Measurements from ENCODE around the gene ANGPT4. TPM values are rescaled to one million over a fixed set of nuclear protein-coding genes. Genes with fewer than 3 reads are reported as not detected.
"Not testable (repeated sequence)": the region's sequence is repeated elsewhere in the genome, so short reads cannot be mapped to it uniquely, and the experiment has no call there.

Gene ANGPT4
- total RNA-seq, 2 experiments from 2014 or later: not detected

DNA sequence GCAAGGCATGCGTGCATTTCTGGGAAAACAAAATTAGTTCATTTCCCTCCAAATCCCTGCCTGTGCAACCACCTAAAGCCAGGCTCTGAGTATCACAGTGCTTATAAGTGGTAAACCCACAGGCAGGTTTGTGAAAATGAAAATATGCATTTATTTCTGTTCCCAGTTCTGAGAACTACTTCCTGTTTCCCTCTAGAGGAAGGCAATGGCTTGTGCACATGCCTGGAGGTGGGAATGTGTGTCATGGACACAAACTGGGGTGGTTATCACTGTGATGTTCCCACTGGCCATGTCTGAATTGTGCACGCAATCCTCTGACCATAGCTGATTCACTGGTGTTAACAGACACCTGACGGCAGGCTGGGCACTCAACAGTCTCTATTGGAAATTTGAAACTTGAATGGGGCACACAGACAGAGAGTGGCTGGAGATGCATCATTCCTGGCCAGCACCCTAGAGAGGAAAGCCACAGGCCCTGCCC lies 56.3 kb downstream of the ANGPT4 start:
- Mint-ChIP-seq H3K9me3 (ENCODE audit: insufficient read depth) (no peaks in the 10 kb centered on the region), H3K27me3 (ENCODE audit: low read depth) (no peaks in the 10 kb centered on the region), H3K27ac (peak overlapping the region; percentile 76), H3K4me1 (ENCODE audit: low read depth) (peaks cover 74% of the 10 kb centered on the region), H3K36me3 (ENCODE audit: low read depth) (peaks cover 14% of the 10 kb centered on the region), H3K4me3 (no peak overlapping the region)
- no peak for DNase-seq
- ChIA-PET CTCF (interaction anchor here (1.0 to 1.5 kb wide), 5 partner anchors 13 to 116 kb away, joined by 3 to 5 read pairs (median 3); partner anchors contain the start of gene FAM110A), POLR2A (interaction anchor here (1.0 to 1.6 kb wide), 2 partner anchors 13 to 28 kb away, joined by 3 to 6 read pairs; no protein-coding TSS in a partner anchor)
- ATAC-seq: peak; percentile 11

DNA sequence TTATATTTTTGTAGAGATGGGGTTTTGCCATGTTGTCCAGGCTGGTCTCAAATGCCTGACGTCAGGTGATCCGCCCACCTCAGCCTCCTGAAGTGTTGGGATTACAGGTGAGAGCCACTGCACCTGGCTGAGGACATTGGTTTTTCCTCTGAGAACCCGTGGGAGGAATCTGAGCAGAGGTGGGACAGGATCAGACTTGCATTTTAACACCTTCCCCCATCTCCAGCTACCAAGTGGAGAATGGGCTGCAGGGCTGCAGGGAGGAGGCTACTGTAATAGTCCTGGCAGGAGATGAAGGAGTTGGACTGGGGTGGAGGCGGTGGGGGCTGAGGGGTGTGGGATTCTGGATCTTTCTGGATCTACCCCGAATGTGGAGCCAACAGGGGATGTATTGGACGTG lies 58.1 kb downstream of the ANGPT4 start:
- ATAC-seq (no peak), DNase-seq (no peak)
- Mint-ChIP-seq H3K9me3 (ENCODE audit: insufficient read depth) (no peaks in the 10 kb centered on the region), H3K27ac (peak overlapping the region; percentile 76), H3K27me3 (ENCODE audit: low read depth) (no peaks in the 10 kb centered on the region), H3K4me3 (no peak overlapping the region), H3K36me3 (ENCODE audit: low read depth) (peaks cover 22% of the 10 kb centered on the region), H3K4me1 (ENCODE audit: low read depth) (peaks cover 81% of the 10 kb centered on the region)
- ChIA-PET POLR2A (no interaction called here), CTCF (interaction anchor here (0.8 to 1.3 kb wide), 2 partner anchors 98 to 99 kb away, joined by 3 to 4 read pairs; no protein-coding TSS in a partner anchor)

DNA sequence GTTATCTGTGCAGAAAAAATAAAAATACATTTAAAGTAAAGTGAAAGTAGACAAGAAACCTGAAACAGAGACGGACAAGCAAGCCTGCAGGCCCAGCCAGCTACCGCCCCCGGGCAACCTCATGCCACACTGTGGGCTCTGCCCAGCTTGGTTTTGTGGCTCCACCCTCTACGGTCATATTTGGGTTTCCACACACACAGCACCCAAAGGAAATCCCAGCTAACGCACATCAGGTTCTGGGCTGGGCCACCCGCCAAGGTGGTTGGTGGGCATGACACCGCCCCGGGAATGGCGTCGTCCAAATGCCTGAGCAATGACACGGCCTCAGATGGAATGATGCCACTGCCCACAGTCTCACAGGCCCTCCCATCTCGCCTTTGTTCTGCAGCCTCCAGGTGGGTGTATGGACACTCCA lies 59.8 kb downstream of the ANGPT4 start:
- Mint-ChIP-seq H3K36me3 (ENCODE audit: low read depth) (peaks cover 30% of the 10 kb centered on the region), H3K9me3 (ENCODE audit: insufficient read depth) (no peaks in the 10 kb centered on the region), H3K4me3 (peak overlapping the region; percentile 7), H3K4me1 (ENCODE audit: low read depth) (peaks cover 91% of the 10 kb centered on the region), H3K27me3 (ENCODE audit: low read depth) (no peaks in the 10 kb centered on the region), H3K27ac (peak overlapping the region; percentile 83)
- DNase-seq (peak; percentile 62), ATAC-seq (peak; percentile 71)
- CTCF ChIA-PET: interaction anchor here (0.9 to 1.5 kb wide), 3 partner anchors 8 to 100 kb away, joined by 4 to 6 read pairs (median 4); no protein-coding TSS in a partner anchor
- POLR2A ChIA-PET: interaction anchor here (0.7 kb wide), 1 partner anchor 9 kb away, joined by 4 read pairs; no protein-coding TSS in a partner anchor

- Mint-ChIP-seq H3K27me3 (ENCODE audit: low read depth) (no peaks in the 10 kb centered on the region), H3K4me1 (ENCODE audit: low read depth) (peaks cover 94% of the 10 kb centered on the region), H3K4me3 (no peak overlapping the region), H3K9me3 (ENCODE audit: insufficient read depth) (no peaks in the 10 kb centered on the region), H3K27ac (peak overlapping the region; percentile 83), H3K36me3 (ENCODE audit: low read depth) (peaks cover 35% of the 10 kb centered on the region)
- POLR2A ChIA-PET: interaction anchor here (0.7 kb wide), 1 partner anchor 9 kb away, joined by 4 read pairs; no protein-coding TSS in a partner anchor
- ATAC-seq (peak; percentile 34), DNase-seq (no peak)
- CTCF ChIA-PET: interaction anchor here (0.7 to 1.5 kb wide), 5 partner anchors 8 to 101 kb away, joined by 3 to 6 read pairs (median 4); no protein-coding TSS in a partner anchor
These were observed 60.4 kb downstream of the ANGPT4 start for GRCh38 chr20:855466-856360.

GRCh38 chr20:854601-855000 lies 61.5 kb downstream of the ANGPT4 start:
- Mint-ChIP-seq H3K27ac (peak overlapping the region; percentile 72), H3K36me3 (ENCODE audit: low read depth) (peaks cover 44% of the 10 kb centered on the region), H3K4me3 (no peak overlapping the region), H3K9me3 (ENCODE audit: insufficient read depth) (no peaks in the 10 kb centered on the region), H3K4me1 (ENCODE audit: low read depth) (peaks cover 91% of the 10 kb centered on the region), H3K27me3 (ENCODE audit: low read depth) (no peaks in the 10 kb centered on the region)
- no peak for DNase-seq
- ATAC-seq: no peak
- POLR2A ChIA-PET: interaction anchor here (1.6 kb wide), 1 partner anchor 21 kb away, joined by 4 read pairs; the partner anchor contains the start of gene FAM110A
- CTCF ChIA-PET: interaction anchor here (0.7 to 1.5 kb wide), 3 partner anchors 7 to 101 kb away, joined by 3 read pairs; no protein-coding TSS in a partner anchor

GRCh38 chr20:853406-853996 lies 62.6 kb downstream of the ANGPT4 start:
- no peaks in the 10 kb centered on the region for H3K27me3 Mint-ChIP-seq (ENCODE audit: low read depth)
- H3K4me3 Mint-ChIP-seq: no peak overlapping the region
- H3K36me3 Mint-ChIP-seq (ENCODE audit: low read depth): peaks cover 49% of the 10 kb centered on the region
- H3K9me3 Mint-ChIP-seq (ENCODE audit: insufficient read depth): no peaks in the 10 kb centered on the region
- peak overlapping the region; percentile 65 for H3K27ac Mint-ChIP-seq
- ATAC-seq: no peak
- POLR2A ChIA-PET: interaction anchor here (1.1 to 1.6 kb wide), 2 partner anchors 14 to 20 kb away, joined by 3 to 4 read pairs; partner anchors contain the start of gene FAM110A
- peaks cover 82% of the 10 kb centered on the region for H3K4me1 Mint-ChIP-seq (ENCODE audit: low read depth)
- CTCF ChIA-PET: interaction anchor here (1.4 to 1.5 kb wide), 2 partner anchors 15 to 35 kb away, joined by 3 read pairs; no protein-coding TSS in a partner anchor
- no peak for DNase-seq

- ChIA-PET POLR2A (interaction anchor here (6.0 kb wide), 1 partner anchor 16 kb away, joined by 46 read pairs; the partner anchor contains the start of gene FAM110A), CTCF (interaction anchor here (1.5 to 1.8 kb wide), 2 partner anchors 8 to 16 kb away, joined by 6 to 7 read pairs; no protein-coding TSS in a partner anchor)
- not testable (repeated sequence) for ATAC-seq; H3K27me3 Mint-ChIP-seq (ENCODE audit: low read depth); H3K27ac Mint-ChIP-seq; H3K9me3 Mint-ChIP-seq (ENCODE audit: insufficient read depth); DNase-seq; H3K4me3 Mint-ChIP-seq
- Mint-ChIP-seq H3K36me3 (ENCODE audit: low read depth) (peaks cover 63% of the 10 kb centered on the region), H3K4me1 (ENCODE audit: low read depth) (peaks cover 64% of the 10 kb centered on the region)
These were observed 67.4 kb downstream of the ANGPT4 start for GRCh38 chr20:848731-849130.

DNA sequence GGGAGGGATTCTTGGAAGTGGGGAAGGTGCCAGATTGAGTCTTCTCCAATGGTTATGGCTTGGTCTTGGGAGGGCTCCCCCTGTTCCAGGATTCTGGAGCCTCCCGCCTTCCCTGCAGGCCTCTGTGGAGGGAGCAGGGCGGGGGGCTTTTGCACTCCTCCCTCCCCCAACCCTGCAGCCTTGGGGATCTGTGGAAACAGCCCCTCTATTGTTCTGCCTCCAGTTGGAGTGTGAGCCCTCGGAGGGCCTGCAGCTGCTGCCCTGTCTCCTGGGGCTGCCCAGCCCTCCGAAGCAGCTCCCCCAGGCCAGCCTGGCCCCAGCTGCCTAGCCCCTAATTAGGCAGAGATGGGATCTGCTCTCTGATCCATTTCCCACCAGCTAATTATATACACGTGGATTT lies 67.9 kb downstream of the ANGPT4 start:
- H3K27ac Mint-ChIP-seq: peak overlapping the region; percentile 91
- peaks cover 61% of the 10 kb centered on the region for H3K4me1 Mint-ChIP-seq (ENCODE audit: low read depth)
- H3K4me3 Mint-ChIP-seq: no peak overlapping the region
- CTCF ChIA-PET: interaction anchor here (1.8 to 2.0 kb wide), 2 partner anchors 8 to 107 kb away, joined by 6 to 7 read pairs; no protein-coding TSS in a partner anchor
- ATAC-seq (no peak), DNase-seq (no peak)
- peaks cover 59% of the 10 kb centered on the region for H3K36me3 Mint-ChIP-seq (ENCODE audit: low read depth)
- H3K9me3 Mint-ChIP-seq (ENCODE audit: insufficient read depth): no peaks in the 10 kb centered on the region
- POLR2A ChIA-PET: interaction anchor here (6.0 kb wide), 1 partner anchor 15 kb away, joined by 46 read pairs; the partner anchor contains the start of gene FAM110A
- H3K27me3 Mint-ChIP-seq (ENCODE audit: low read depth): no peaks in the 10 kb centered on the region

- H3K36me3 Mint-ChIP-seq (ENCODE audit: low read depth): peaks cover 55% of the 10 kb centered on the region
- ChIA-PET CTCF (interaction anchor here (0.8 to 2.0 kb wide), 8 partner anchors 8 to 366 kb away, joined by 3 to 23 read pairs (median 4); partner anchors contain the start of gene FAM110A), POLR2A (interaction anchor here (0.7 to 6.0 kb wide), 4 partner anchors 9 to 14 kb away, joined by 3 to 46 read pairs (median 5); partner anchors contain the start of gene FAM110A)
- DNase-seq: peak; percentile 84
- peak overlapping the region; percentile 91 for H3K27ac Mint-ChIP-seq
- peak overlapping the region; percentile 87 for H3K4me3 Mint-ChIP-seq
- H3K4me1 Mint-ChIP-seq (ENCODE audit: low read depth): peaks cover 60% of the 10 kb centered on the region
- no peaks in the 10 kb centered on the region for H3K27me3 Mint-ChIP-seq (ENCODE audit: low read depth)
- H3K9me3 Mint-ChIP-seq (ENCODE audit: insufficient read depth): no peaks in the 10 kb centered on the region
- ATAC-seq: peak; percentile 58
These were observed 69.2 kb downstream of the ANGPT4 start for GRCh38 chr20:846894-847278.

DNA sequence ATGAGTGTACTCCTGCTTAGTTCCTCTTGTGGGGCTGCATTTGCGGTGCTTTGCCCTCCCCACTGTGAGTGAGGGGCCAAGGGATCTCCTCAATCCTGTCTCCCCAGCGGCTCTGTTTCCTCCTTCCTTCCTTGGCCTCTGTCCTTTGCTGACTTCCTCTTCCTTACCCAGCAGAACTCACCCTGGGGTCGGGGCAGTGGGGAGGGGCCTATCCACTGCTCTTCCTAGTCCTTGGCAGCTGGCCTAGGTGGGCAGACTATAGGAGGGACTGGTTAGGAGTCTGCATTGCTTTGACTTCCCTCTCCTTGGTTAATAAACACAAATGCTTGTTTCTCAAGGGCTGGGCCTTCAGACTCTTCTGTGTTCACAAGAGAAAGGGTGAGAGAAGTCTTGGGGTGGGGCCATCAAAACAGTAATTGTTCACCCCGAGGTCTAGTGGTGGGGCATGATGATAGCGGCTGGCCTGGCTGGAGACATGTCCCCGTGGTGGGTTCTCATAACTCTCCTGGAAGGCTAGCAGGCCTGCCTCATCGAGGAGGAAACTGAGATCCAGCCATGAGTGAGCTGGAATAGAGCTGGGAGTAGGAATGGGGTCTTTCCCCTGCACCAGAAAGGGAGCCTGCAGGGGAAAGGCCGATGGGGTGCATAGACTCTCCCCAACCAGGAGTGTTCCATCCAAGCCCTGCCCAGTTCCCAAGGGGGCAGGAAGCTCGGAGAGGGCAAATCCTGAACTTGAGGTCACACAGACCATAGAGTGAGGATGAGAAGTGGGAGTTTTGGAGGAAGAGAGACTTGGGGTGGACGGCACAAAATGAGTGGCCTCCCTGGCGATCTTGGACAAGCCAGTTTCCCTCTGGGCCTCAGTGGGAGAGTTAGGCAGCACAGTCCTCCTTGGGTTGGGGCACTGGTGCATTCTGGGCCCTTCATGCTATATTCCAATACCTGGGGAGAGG lies 69.9 kb downstream of the ANGPT4 start:
- H3K4me3 Mint-ChIP-seq: peak overlapping the region; percentile 87
- peaks cover 51% of the 10 kb centered on the region for H3K36me3 Mint-ChIP-seq (ENCODE audit: low read depth)
- ChIA-PET POLR2A (interaction anchor here (1.0 to 6.0 kb wide), 3 partner anchors 11 to 14 kb away, joined by 3 to 46 read pairs (median 6); partner anchors contain the start of gene FAM110A), CTCF (interaction anchor here (0.8 to 2.0 kb wide), 8 partner anchors 10 to 367 kb away, joined by 3 to 23 read pairs (median 4); partner anchors contain the start of gene FAM110A)
- H3K27me3 Mint-ChIP-seq (ENCODE audit: low read depth): no peaks in the 10 kb centered on the region
- peak overlapping the region; percentile 91 for H3K27ac Mint-ChIP-seq
- DNase-seq (peak; percentile 47), ATAC-seq (peak; percentile 11)
- no peaks in the 10 kb centered on the region for H3K9me3 Mint-ChIP-seq (ENCODE audit: insufficient read depth)
- H3K4me1 Mint-ChIP-seq (ENCODE audit: low read depth): peaks cover 56% of the 10 kb centered on the region
